Liver (tissue), 9 donors: ENCODE measurements around the gene STMN1. TPM values are rescaled to one million over a fixed set of nuclear protein-coding genes. Genes with fewer than 3 reads are reported as not detected.

Experiments used
- DNase-seq: peaks from one replicate; pipeline ENCODE4 v3.0.0-alpha.2; 2017; ENCODE audit warnings: low spot score
- H3K27ac ChIP-seq, 2 donors: one replicate each; pipeline ENCODE4 v1.7.0; 2013; ENCODE audit warnings: inconsistent platforms in 2 of 2, low read length in 2 of 2, control low read depth in 1 of 2, low read depth in 1 of 2, mild to moderate bottlenecking in 1 of 2
- H3K27me3 ChIP-seq, 4 donors: one replicate each; pipeline versions ENCODE4 v1.6.1 to v1.7.0; 2013; ENCODE audit warnings: low read length in 3 of 4, inconsistent platforms in 1 of 4, mild to moderate bottlenecking in 1 of 4, moderate library complexity in 1 of 4; ENCODE audit not compliant: control insufficient read depth in 4 of 4, insufficient read depth in 4 of 4
- H3K36me3 ChIP-seq, 4 donors: one replicate each; pipeline versions ENCODE4 v1.6.1 to v1.7.0; 2013; ENCODE audit warnings: low read length in 3 of 4, mild to moderate bottlenecking in 3 of 4, low read depth in 1 of 4, moderate library complexity in 1 of 4; ENCODE audit not compliant: control insufficient read depth in 4 of 4, insufficient read depth in 3 of 4
- H3K4me1 ChIP-seq, 4 donors: one replicate each; pipeline versions ENCODE4 v1.6.1 to v1.7.0; 2013; ENCODE audit warnings: low read length in 3 of 4, mild to moderate bottlenecking in 3 of 4, moderate library complexity in 1 of 4; ENCODE audit not compliant: control insufficient read depth in 4 of 4, insufficient read depth in 4 of 4
- H3K4me3 ChIP-seq, 3 donors: one replicate each; pipeline versions ENCODE4 v1.6.1 to v1.7.0; 2013; ENCODE audit warnings: low read length in 3 of 3, control low read depth in 1 of 3, low read depth in 1 of 3, mild to moderate bottlenecking in 1 of 3
- H3K9ac ChIP-seq, 2 donors: one replicate each; pipeline ENCODE4 v1.7.0; 2013; ENCODE audit warnings: low read length in 2 of 2, mild to moderate bottlenecking in 2 of 2, moderate library complexity in 2 of 2, control low read depth in 1 of 2, low read depth in 1 of 2
- H3K9me3 ChIP-seq, 4 donors: one replicate each; pipeline versions ENCODE4 v1.6.1 to v1.7.0; 2013; ENCODE audit warnings: low read length in 3 of 4; ENCODE audit not compliant: control insufficient read depth in 4 of 4
- EGR1 ChIP-seq, 2 donors: IDR thresholded peaks; 2 replicates each; pipeline ENCODE4 v1.6.1; 2016 to 2018; ENCODE audit warnings: antibody characterized with exemption in 2 of 2, low read depth in 2 of 2
- FOXA2 ChIP-seq: IDR thresholded peaks from 2 replicates; pipeline ENCODE4 v1.6.1; 2016; ENCODE audit warnings: antibody characterized with exemption
- GABPA ChIP-seq, 2 donors: IDR thresholded peaks in 1 of 2; conservative IDR thresholded peaks in 1 of 2; 2 replicates each; pipeline ENCODE4 v1.6.1; 2016; ENCODE audit warnings: antibody characterized with exemption in 2 of 2, mild to moderate bottlenecking in 1 of 2, moderate library complexity in 1 of 2
- HNF4A ChIP-seq, 2 donors: conservative IDR thresholded peaks; 2 replicates each; pipeline ENCODE4 v1.6.1; 2016; ENCODE audit warnings: antibody characterized with exemption in 2 of 2, mild to moderate bottlenecking in 2 of 2
- HNF4G ChIP-seq: IDR thresholded peaks from 2 replicates; pipeline ENCODE4 v1.6.1; 2016; ENCODE audit warnings: antibody characterized with exemption
- JUND ChIP-seq, 2 donors: IDR thresholded peaks; 2 replicates each; pipeline ENCODE4 v1.6.1; 2016; ENCODE audit warnings: antibody characterized with exemption in 2 of 2
- MAX ChIP-seq: IDR thresholded peaks from 2 replicates; pipeline ENCODE4 v1.6.1; 2016; ENCODE audit warnings: antibody characterized with exemption
- NR2F2 ChIP-seq: IDR thresholded peaks from 2 replicates; pipeline ENCODE4 v1.6.1; 2016; ENCODE audit warnings: antibody characterized with exemption
- RAD21 ChIP-seq, 2 donors: IDR thresholded peaks; 2 replicates each; pipeline ENCODE4 v1.6.1; 2016; ENCODE audit warnings: antibody characterized with exemption in 2 of 2, mild to moderate bottlenecking in 2 of 2
- REST ChIP-seq: IDR thresholded peaks from 2 replicates; pipeline ENCODE4 v1.6.1; 2016; ENCODE audit warnings: antibody characterized with exemption, mild to moderate bottlenecking
- RXRA ChIP-seq, 2 donors: IDR thresholded peaks; 2 replicates each; pipeline ENCODE4 v1.6.1; 2017 to 2018; ENCODE audit warnings: antibody characterized with exemption in 2 of 2, mild to moderate bottlenecking in 1 of 2
- SP1 ChIP-seq: IDR thresholded peaks from 2 replicates; pipeline ENCODE4 v1.6.1; 2018; ENCODE audit warnings: antibody characterized with exemption, mild to moderate bottlenecking
- TAF1 ChIP-seq: conservative IDR thresholded peaks from 2 replicates; pipeline ENCODE4 v1.6.1; 2016; ENCODE audit warnings: antibody characterized with exemption, mild to moderate bottlenecking
- YY1 ChIP-seq: IDR thresholded peaks from 2 replicates; pipeline ENCODE4 v1.6.1; 2016; ENCODE audit warnings: antibody characterized with exemption, mild to moderate bottlenecking
- WGBS: extraction: QIAGEN DNeasy Blood & Tissue Kit; methylation state at CpG from one replicate; pipeline ENCODE4 v1.1.7; 2013; 5-methylcytosine and 5-hydroxymethylcytosine counted together
- polyA plus RNA-seq, 2 donors: library from polyadenylated mRNA; stranded (reverse) in 1 of 2; unstranded in 1 of 2; fragments of 200-250 nt in 1 of 2; fragments of >200 nt in 1 of 2; fragmentation: Nextera tagmentation in 1 of 2; extraction: Ambion mirVana in 1 of 2; gene quantifications; one replicate each; pipeline versions ENCODE4 v1.2.1 to v1.2.3, GENCODE V29; 2013 to 2015
- total RNA-seq, 2 donors: library from RNA; depleted of rRNA; stranded (reverse); fragments of >200 nt; gene quantifications; one replicate each; pipeline ENCODE4 v1.2.3, GENCODE V29; 2014
- TF ChIP-seq, protein P1 (sequence below): fragments of 150-350 bp; IDR thresholded peaks from 2 replicates; pipeline ENCODE4 v1.5.1; 2017; ENCODE audit warnings: improper control_type of control experiment, low read depth, low read length; ENCODE audit not compliant: missing input control
- TF ChIP-seq, protein P2 (sequence below): IDR thresholded peaks from 2 replicates; pipeline ENCODE4 v1.6.1; 2016; ENCODE audit warnings: antibody characterized with exemption
- donor health status: healthy.
- donor health status: healthy.
- donor health status: healthy.
- donor health status: healthy.
- donor health status: healthy.

STMN1 gene
- total and polyA plus RNA-seq, 4 donors: 0.75 to 40.1 (median 17.8) TPM

DNA sequence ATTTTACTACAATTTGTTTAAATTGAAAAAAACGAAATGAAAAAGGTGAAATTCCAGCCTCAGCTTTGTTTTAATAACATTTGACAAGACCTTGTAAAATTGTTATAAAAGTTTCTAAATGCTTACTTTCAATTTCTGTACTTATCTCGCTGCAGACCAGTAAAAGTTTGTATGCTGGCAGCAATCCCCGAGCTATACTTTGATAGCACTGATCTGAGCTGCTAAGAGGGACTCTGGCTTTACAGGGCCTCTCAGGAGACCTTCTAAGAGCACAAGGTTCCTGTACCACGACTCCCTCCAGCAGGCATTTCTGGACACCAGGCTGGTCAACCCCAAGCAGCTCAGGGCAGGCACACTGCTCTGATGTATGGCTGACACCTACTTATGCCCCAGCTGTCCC, 13.1 kb downstream of the STMN1 start:
- H3K4me1 ChIP-seq: peaks cover 4 to 21% (median 18%) of the 10 kb centered on the region in 4 donors
- H3K9ac ChIP-seq: no peak overlapping the region
- TF ChIP-seq NR2F2 (no peak), RXRA (IDR thresholded peaks at IDR 0.05) (no peak), HNF4A (conservative IDR thresholded peaks at IDR 0.05) (no peak)
- WGBS: 63% methylated on average over 4 of the region's 4 CpGs
- no peaks in the 10 kb centered on the region for H3K36me3 ChIP-seq
- no peaks in the 10 kb centered on the region for H3K9me3 ChIP-seq
- no peak overlapping the region for H3K4me3 ChIP-seq
- no peak for DNase-seq
- H3K27ac ChIP-seq: no peak overlapping the region
- no peaks in the 10 kb centered on the region for H3K27me3 ChIP-seq

DNA sequence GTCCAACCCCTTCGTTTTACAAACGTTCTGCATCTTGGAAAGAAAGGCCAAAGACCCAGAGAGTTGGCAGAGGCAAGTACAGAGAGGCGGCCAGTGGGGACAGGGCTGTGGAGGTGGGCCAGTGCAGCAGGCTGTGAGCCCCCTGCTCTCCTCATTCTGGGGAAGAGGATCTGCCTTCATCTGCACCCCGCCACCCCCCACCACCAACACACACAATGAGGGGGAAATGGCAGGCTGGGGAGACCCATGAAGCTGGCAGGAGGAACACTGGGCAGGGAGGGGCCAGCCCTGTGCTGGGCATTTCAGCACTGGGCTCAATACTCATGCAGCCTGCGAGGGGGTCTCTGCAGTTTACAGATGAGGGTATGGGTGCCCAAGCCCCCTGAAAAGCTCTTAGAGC, 14.6 kb downstream of the STMN1 start:
- Histone ChIP-seq H3K36me3 (no peaks in the 10 kb centered on the region), H3K9ac (no peak overlapping the region), H3K9me3 (no peaks in the 10 kb centered on the region), H3K4me1 (peaks cover 4 to 21% (median 18%) of the 10 kb centered on the region in 4 donors), H3K4me3 (no peak overlapping the region), H3K27ac (no peak overlapping the region), H3K27me3 (no peaks in the 10 kb centered on the region)
- TF ChIP-seq EGR1 (IDR thresholded peaks at IDR 0.05; ENCODE audit: low read depth in 2 of 2) (no peak), YY1 (no peak), TAF1 (no peak), JUND (IDR thresholded peaks at IDR 0.05) (no peak), HNF4G (no peak), RXRA (IDR thresholded peaks at IDR 0.05) (no peak), SP1 (no peak), MAX (no peak)
- TF ChIP-seq, protein P1, sequence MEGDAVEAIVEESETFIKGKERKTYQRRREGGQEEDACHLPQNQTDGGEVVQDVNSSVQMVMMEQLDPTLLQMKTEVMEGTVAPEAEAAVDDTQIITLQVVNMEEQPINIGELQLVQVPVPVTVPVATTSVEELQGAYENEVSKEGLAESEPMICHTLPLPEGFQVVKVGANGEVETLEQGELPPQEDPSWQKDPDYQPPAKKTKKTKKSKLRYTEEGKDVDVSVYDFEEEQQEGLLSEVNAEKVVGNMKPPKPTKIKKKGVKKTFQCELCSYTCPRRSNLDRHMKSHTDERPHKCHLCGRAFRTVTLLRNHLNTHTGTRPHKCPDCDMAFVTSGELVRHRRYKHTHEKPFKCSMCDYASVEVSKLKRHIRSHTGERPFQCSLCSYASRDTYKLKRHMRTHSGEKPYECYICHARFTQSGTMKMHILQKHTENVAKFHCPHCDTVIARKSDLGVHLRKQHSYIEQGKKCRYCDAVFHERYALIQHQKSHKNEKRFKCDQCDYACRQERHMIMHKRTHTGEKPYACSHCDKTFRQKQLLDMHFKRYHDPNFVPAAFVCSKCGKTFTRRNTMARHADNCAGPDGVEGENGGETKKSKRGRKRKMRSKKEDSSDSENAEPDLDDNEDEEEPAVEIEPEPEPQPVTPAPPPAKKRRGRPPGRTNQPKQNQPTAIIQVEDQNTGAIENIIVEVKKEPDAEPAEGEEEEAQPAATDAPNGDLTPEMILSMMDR: no peak
- TF ChIP-seq, protein P2, sequence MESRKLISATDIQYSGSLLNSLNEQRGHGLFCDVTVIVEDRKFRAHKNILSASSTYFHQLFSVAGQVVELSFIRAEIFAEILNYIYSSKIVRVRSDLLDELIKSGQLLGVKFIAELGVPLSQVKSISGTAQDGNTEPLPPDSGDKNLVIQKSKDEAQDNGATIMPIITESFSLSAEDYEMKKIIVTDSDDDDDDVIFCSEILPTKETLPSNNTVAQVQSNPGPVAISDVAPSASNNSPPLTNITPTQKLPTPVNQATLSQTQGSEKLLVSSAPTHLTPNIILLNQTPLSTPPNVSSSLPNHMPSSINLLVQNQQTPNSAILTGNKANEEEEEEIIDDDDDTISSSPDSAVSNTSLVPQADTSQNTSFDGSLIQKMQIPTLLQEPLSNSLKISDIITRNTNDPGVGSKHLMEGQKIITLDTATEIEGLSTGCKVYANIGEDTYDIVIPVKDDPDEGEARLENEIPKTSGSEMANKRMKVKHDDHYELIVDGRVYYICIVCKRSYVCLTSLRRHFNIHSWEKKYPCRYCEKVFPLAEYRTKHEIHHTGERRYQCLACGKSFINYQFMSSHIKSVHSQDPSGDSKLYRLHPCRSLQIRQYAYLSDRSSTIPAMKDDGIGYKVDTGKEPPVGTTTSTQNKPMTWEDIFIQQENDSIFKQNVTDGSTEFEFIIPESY: no peak
- 81% methylated on average over 5 of the region's 5 CpGs for WGBS
- no peak for DNase-seq

DNA sequence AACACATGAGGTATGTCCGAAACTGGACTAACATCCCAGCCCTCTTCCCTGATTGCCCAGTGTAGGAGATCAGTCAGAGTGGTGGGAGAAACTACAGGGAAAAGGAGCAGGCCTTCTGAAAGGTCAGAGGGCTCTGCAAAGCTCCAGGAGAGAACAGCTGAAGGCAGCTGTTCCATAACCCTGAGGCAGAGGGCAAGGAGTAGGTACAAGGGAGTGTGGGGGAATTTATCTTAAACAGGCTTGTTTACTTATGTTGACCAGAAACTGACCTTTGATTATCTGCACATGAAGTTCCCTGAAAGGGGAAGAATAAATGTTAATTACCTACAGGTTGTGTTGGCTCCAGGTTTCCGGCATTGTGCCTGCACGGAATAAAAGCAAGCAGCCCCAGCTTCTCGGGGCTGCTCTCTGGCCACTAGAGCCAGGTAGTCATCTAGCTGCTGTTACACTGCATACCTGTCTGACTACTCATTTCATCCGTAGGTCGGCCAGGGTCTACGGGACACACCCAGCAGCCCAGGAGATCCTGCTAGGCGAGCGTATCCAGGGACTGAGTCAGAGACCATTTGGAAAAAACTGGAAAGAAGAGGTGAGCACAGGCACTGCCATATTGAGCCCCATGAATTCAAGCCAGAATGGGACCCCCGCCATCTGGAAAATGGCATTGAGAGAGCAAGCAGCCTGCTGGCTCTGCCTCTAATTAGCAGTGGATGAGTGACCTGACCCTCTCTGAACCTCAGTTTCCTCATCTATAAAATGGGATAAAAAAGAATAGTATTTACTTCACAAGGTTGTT, 15.8 kb downstream of the STMN1 start:
- H3K27ac ChIP-seq: no peak overlapping the region
- H3K4me1 ChIP-seq: peaks cover 8 to 21% (median 16%) of the 10 kb centered on the region in 4 donors
- 62% methylated on average over 10 of the region's 10 CpGs for WGBS
- no peaks in the 10 kb centered on the region for H3K36me3 ChIP-seq
- no peaks in the 10 kb centered on the region for H3K9me3 ChIP-seq
- no peaks in the 10 kb centered on the region for H3K27me3 ChIP-seq
- H3K4me3 ChIP-seq: no peak overlapping the region
- H3K9ac ChIP-seq: no peak overlapping the region
- DNase-seq: no peak
- TF ChIP-seq JUND (IDR thresholded peaks at IDR 0.05) (no peak), TAF1 (no peak), HNF4A (conservative IDR thresholded peaks at IDR 0.05) (peak; percentile 54 to 59), RAD21 (IDR thresholded peaks at IDR 0.05) (no peak), FOXA2 (no peak), EGR1 (IDR thresholded peaks at IDR 0.05; ENCODE audit: low read depth in 2 of 2) (no peak), NR2F2 (peak; percentile 45), GABPA (IDR thresholded peaks at IDR 0.05 in 1 of 2, conservative IDR thresholded peaks at IDR 0.05 in 1 of 2) (no peak), HNF4G (no peak), MAX (no peak), RXRA (IDR thresholded peaks at IDR 0.05) (peak; percentile 46 to 58), REST (no peak), SP1 (peak; percentile 64)
- TF ChIP-seq, protein P2: no peak
